NOMO-1 (cell line): ENCODE results near the gene IQCH.

Experiments
- DNase-seq, 2 experiments: peaks; one replicate each; lab custom pipeline; 2025; ENCODE audit not compliant: unreplicated experiment in 2 of 2; lab: John Stamatoyannopoulos, UW

Gene IQCH

GRCh38 chr15:67296684-67297083, 42.1 kb downstream of the IQCH start:
- DNase-seq: peak in 1 of 2 experiments; percentile 10

DNA sequence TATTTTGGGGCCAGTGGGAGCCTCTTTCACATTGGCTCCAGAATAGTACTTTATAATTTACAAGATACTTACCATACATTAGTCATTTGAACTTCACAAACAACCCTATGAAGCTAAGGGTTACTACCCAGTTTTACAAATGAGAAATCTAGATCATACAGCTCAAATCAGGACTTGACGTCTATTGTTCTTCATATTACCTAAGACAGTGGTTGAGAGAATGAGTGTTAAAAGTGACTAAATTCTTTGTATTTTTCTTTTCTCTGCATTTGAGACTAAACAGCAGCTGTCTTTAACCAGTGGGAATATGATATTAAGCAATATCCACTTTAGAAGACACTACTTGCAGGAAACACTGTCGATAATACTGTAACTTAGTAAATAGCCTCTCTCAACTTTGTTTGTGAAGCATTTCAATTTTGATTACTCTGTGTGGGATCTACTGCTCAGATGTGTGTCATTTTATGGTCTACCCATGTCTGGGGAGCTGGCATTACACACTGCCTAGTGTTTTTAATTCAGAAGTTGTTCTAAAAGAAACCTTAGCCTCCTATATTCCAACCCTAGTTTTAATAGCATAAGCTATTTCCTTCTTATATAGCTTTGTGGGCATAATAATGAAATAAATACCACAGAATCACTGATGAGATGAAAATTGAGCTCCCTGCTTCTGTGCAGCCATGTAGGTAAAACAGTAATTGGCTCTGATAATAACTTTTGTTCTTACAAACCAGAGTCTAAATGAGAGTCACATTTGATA, 45.9 kb downstream of the IQCH start:
- DNase-seq: no peak

- no peak for DNase-seq
These were observed 49.1 kb downstream of the IQCH start for GRCh38 chr15:67303490-67304363.

DNA sequence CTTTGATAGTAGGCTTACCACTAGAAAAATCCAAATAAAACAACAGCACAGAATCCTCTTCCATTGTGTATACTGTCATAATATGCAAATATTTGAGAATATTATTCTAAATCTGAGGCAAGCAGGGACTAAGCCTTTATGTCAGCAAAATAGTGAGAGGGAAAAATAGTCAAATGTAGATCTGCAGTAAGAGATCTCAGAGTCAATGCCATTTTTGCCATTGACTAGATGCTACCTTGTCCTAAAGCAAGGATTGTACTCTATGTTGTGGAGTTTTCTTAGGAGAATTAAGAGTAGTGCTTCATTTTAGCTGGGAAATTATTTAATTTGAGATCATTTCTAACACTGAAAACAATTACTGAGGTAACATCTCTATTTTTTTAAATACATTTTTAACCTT, 50.2 kb downstream of the IQCH start:
- no peak for DNase-seq

- no peak for DNase-seq
These were observed 50.9 kb downstream of the IQCH start for GRCh38 chr15:67305506-67305905.

DNA sequence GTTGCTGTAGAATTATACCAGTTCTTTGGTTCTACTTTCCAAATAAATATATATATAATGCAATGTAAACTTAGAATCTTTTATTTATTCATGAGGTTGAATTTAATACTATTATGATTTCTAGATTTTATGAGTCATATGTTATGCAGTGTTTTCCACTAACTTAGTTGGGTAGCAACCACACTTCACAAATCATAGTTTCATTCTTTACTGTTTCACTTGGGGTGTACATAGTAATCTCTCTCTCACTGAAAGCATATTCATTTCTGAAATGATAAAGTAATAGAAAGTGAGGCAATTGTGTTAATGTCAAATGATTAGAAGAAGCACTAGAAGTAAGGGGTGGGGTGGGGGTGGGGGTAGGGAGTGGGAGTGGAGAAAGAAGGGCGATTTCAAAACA, 52.6 kb downstream of the IQCH start:
- no peak for DNase-seq

- DNase-seq: peak in 1 of 2 experiments; percentile 14
These were observed 53.5 kb downstream of the IQCH start for GRCh38 chr15:67307889-67308597.

- no peak for DNase-seq
These were observed 57.1 kb downstream of the IQCH start for GRCh38 chr15:67311731-67312130.

GRCh38 chr15:67319961-67320360, 65.4 kb downstream of the IQCH start:
- DNase-seq: no peak

GRCh38 chr15:67321352-67321751, 66.8 kb downstream of the IQCH start:
- no peak for DNase-seq

DNA sequence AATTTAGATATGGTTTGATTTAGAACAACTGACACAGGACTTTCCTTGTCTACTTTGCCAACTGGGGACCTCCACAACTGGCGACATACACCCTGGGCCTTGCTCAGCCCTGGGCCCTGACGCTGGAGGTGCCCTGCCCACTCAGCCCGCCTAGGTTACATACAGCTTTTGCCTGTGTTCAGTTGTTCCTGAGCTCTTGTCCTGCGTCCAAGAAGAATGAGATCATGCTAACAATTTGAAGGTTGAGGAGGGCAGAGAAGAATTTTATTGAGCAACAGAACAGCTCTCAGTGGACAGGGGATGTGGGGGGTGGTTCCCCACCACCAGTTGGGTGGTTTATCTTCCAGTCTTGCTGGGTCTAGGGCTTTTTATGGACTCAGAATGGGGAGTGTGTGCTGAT, 67.9 kb downstream of the IQCH start:
- DNase-seq: no peak

DNA sequence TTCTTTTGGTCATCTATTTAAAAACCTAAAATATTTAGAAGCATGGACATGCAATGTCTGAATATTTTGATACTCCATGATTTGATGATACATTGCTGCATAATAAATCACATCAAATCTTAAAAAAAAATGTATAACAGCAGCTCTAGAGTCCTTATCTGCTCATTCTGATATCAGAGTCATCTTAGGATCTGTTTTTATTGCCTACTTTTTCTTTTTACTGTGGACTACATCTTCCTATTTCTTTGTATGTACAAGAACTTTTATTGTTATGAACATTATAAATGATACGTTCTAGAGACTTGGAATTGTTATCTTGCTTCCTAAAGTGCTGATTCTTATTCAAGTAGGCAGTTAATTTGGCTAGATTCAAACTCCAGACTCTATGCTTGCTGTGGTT, 72.7 kb downstream of the IQCH start:
- no peak for DNase-seq

- DNase-seq: no peak
These were observed 73.2 kb downstream of the IQCH start for GRCh38 chr15:67327737-67328136.

- no peak for DNase-seq
These were observed 75.6 kb downstream of the IQCH start for GRCh38 chr15:67329984-67330733.

DNA sequence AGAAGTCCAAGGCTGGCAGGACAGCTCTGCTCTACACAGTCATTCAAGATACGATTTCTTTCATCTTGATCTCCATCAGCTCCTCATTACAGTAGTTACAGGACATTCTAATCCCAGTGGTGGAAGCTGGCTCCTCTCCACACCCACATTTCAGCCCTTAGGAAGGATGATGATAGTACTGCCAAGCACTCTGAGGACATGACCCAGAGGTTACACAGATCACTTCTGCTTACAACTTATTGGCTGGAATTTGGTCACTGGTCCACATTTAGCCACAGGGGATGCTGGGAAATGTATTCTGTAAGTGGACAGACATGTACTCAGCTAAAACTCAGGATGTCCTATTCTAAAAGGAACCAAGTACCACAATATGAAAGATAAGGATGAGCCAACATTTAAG, 77.1 kb downstream of the IQCH start:
- no peak for DNase-seq

DNA sequence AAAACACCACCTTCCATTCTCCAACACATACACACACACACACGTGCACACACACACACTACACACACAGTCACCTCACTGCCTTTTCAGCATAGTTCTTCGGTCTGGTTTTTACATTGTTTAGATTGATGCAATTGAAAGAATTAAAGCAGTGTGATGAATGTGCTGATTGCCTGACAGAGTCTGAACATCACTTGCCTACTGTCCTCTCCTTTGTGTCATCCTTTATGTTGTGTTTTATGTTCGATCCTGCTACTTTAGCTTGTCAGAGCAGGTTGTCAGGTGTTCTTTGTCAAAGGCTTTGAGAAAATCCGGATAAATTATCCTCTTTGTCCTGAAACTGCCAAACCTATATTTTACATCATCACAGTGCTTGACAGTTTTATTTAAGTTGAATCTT, 80.4 kb downstream of the IQCH start:
- DNase-seq: no peak

GRCh38 chr15:67335534-67336222, 81.1 kb downstream of the IQCH start:
- DNase-seq: no peak

- no peak for DNase-seq
These were observed 86.0 kb downstream of the IQCH start for GRCh38 chr15:67340630-67341029.

DNA sequence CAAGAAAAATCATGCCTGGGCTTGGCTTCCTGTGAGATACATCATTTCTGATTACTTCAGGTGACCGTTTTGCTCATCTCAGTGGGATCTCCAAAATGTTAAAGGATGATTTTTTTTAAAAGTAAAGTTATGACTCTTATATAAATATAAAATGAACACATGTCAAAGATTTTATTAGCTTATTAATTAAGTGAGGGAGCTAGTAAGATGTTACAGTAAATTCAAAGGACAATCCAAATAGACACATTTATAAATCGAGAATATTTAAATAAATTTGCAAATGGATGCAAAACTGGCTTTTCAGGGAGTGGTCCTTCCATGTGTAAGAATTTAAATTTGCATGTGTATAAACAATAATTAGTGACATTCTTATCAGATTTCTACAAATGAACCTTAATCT, 87.0 kb downstream of the IQCH start:
- no peak for DNase-seq

GRCh38 chr15:67343206-67343605, 88.6 kb downstream of the IQCH start:
- DNase-seq: no peak
